Peyer's patch (tissue), 4 donors: ENCODE data around the gene DPP9. TPM values are rescaled to one million over a fixed set of nuclear protein-coding genes. Genes with fewer than 3 reads are reported as not detected.

Experiments used
- DNase-seq, 3 donors: peaks; one replicate each; pipeline ENCODE4 v3.0.0-alpha.2; 2017 to 2019
- H3K27ac ChIP-seq, 4 donors: fragments of 200-600 bp; sonication (generic); one replicate each; pipeline ENCODE4 v1.5.1; 2016 to 2019
- H3K27me3 ChIP-seq, 2 donors: fragments of 200-600 bp; sonication (generic); one replicate each; pipeline ENCODE4 v1.5.1; 2019
- H3K36me3 ChIP-seq, 3 donors: fragments of 200-600 bp; sonication (generic); one replicate each; pipeline ENCODE4 v1.5.1; 2016 to 2019
- H3K4me1 ChIP-seq, 4 donors: fragments of 200-600 bp; sonication (generic); one replicate each; pipeline ENCODE4 v1.5.1; 2016 to 2019
- H3K4me3 ChIP-seq, 4 donors: fragments of 200-600 bp; sonication (generic); 1 replicate in 3 of 4; 2 replicates in 1 of 4; pipeline ENCODE4 v1.5.1; 2016 to 2019; ENCODE audit warnings: mild to moderate bottlenecking in 1 of 4
- H3K9me3 ChIP-seq, 4 donors: fragments of 200-600 bp; sonication (generic); one replicate each; pipeline ENCODE4 v1.5.1; 2016 to 2019; ENCODE audit warnings: mild to moderate bottlenecking in 1 of 4
- CTCF ChIP-seq, 6 experiments: fragments of 450-650 bp in 4 of 6; fragments of 200-600 bp in 2 of 6; sonication (generic) in 1 of 6; IDR thresholded peaks; one replicate each; pipeline ENCODE4 v1.5.1; 2017 to 2019; ENCODE audit warnings: antibody characterized with exemption in 6 of 6, mild to moderate bottlenecking in 3 of 6, moderate library complexity in 1 of 6
- POLR2A ChIP-seq, 2 donors: fragments of 450-650 bp; IDR thresholded peaks; one replicate each; pipeline ENCODE4 v1.5.1; 2017; ENCODE audit warnings: antibody characterized with exemption in 2 of 2, mild to moderate bottlenecking in 2 of 2, moderate library complexity in 2 of 2
- total RNA-seq, 4 donors: library from RNA; depleted of rRNA; stranded (reverse); fragments of >200 nt; gene quantifications; one replicate each; pipeline ENCODE4 v1.1.0, GENCODE V29; 2016

The DPP9 gene
- total RNA-seq, 4 donors from 2014 or later: 102 to 279 (median 168) TPM

- H3K36me3 ChIP-seq: peaks cover 0 to 23% (median 0%) of the 10 kb centered on the region in 3 donors
- TF ChIP-seq POLR2A (IDR thresholded peaks at IDR 0.05): no peak
- no peak for TF ChIP-seq CTCF (IDR thresholded peaks at IDR 0.05)
- no peaks in the 10 kb centered on the region for H3K9me3 ChIP-seq
- peaks cover 0 to 12% (median 3%) of the 10 kb centered on the region in 4 donors for H3K4me1 ChIP-seq
- no peak overlapping the region for H3K4me3 ChIP-seq
- no peaks in the 10 kb centered on the region for H3K27me3 ChIP-seq
- DNase-seq: no peak
- H3K27ac ChIP-seq: peak overlapping the region in 2 of 4 donors; percentile 9 to 75
Observed at GRCh38 chr19:4649392-4650047, 74.1 kb downstream of the DPP9 start.

GRCh38 chr19:4647676-4648644, 75.7 kb downstream of the DPP9 start:
- no peak for DNase-seq
- peaks cover 0 to 12% (median 3%) of the 10 kb centered on the region in 4 donors for H3K4me1 ChIP-seq
- H3K4me3 ChIP-seq: no peak overlapping the region
- H3K36me3 ChIP-seq: peaks cover 0 to 12% (median 0%) of the 10 kb centered on the region in 3 donors
- H3K27me3 ChIP-seq: no peaks in the 10 kb centered on the region
- H3K9me3 ChIP-seq: no peaks in the 10 kb centered on the region
- H3K27ac ChIP-seq: peak overlapping the region in 3 of 4 donors; percentile 49 to 75 (median 70)
- no peak for TF ChIP-seq CTCF (IDR thresholded peaks at IDR 0.05)
- TF ChIP-seq POLR2A (IDR thresholded peaks at IDR 0.05): no peak

- Histone ChIP-seq H3K4me3 (no peak overlapping the region), H3K27me3 (no peaks in the 10 kb centered on the region), H3K27ac (peak overlapping the region in 2 of 4 donors; percentile 25 to 75), H3K4me1 (peaks cover 0 to 24% (median 5%) of the 10 kb centered on the region in 4 donors), H3K36me3 (no peaks in the 10 kb centered on the region), H3K9me3 (no peaks in the 10 kb centered on the region)
- TF ChIP-seq POLR2A (IDR thresholded peaks at IDR 0.05) (no peak), CTCF (IDR thresholded peaks at IDR 0.05) (no peak)
- no peak for DNase-seq
Observed at GRCh38 chr19:4645718-4646117, 77.9 kb downstream of the DPP9 start.

- Histone ChIP-seq H3K27me3 (no peaks in the 10 kb centered on the region), H3K36me3 (no peaks in the 10 kb centered on the region), H3K27ac (no peak overlapping the region), H3K4me1 (peaks cover 0 to 24% (median 10%) of the 10 kb centered on the region in 4 donors), H3K9me3 (no peaks in the 10 kb centered on the region), H3K4me3 (no peak overlapping the region)
- TF ChIP-seq POLR2A (IDR thresholded peaks at IDR 0.05) (no peak), CTCF (IDR thresholded peaks at IDR 0.05) (no peak)
- DNase-seq: no peak
Observed at GRCh38 chr19:4642625-4643024, 81.0 kb downstream of the DPP9 start.

GRCh38 chr19:4641132-4641531, 82.5 kb downstream of the DPP9 start:
- TF ChIP-seq POLR2A (IDR thresholded peaks at IDR 0.05): no peak
- TF ChIP-seq CTCF (IDR thresholded peaks at IDR 0.05): no peak
- Histone ChIP-seq H3K27ac (peak overlapping the region in 1 of 4 donors; percentile 51), H3K9me3 (no peaks in the 10 kb centered on the region), H3K36me3 (no peaks in the 10 kb centered on the region), H3K27me3 (no peaks in the 10 kb centered on the region), H3K4me1 (peaks cover 0 to 28% (median 10%) of the 10 kb centered on the region in 4 donors), H3K4me3 (peak overlapping the region in 2 of 4 donors; percentile 66 to 92)
- no peak for DNase-seq
